SKM-1 (cell line): ENCODE results near the gene GRK6.

Experiments
- DNase-seq: peaks from one replicate; lab custom pipeline; 2025; ENCODE audit not compliant: unreplicated experiment; lab: John Stamatoyannopoulos, UW

GRK6 gene

DNA sequence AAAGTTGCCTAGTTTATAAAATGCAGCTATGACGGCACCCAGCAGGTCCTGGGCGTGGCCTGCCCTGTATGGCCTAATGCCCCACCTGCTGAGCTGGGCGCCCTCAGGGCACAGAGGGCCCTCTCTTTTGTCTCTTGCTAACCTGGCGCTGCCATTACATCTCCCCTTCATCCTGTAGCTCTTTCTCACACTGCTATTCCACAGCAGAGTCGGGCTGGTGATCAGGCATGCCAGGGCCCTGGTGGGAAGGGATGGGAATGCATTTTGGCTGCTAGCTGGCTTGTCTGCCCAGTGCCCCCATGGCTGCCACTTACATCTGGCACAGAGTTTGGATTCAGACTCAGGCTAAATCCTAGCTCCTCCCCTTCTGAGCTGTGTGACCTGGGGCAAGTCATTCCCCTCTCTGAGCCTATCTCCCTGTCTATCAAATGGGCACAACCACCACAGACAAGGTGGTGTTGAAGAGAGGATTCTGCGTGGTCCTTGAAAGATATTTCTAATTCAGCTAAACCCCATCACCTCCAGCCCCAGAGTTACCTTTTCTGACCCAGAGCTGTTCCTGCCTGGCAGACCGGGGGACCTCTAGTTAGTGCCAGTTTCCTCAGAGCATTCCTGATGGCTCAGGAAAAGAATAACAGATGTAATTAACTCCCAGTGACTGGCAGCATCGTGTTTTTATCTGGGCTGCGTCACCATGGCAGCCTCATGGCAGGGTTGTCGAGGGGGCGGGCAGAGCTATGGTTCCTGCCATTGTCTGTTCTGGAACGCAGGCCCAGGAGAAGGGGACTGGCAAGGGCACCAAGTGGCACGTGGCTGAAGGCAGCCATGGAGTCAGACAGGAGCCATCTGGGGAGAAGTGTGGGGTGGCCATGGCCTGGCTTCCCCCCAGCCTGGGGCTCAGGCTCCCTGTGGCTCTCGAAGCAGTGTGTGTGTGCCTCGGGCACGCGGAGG is 26.5 kb downstream of the GRK6 start:
- DNase-seq: no peak

- DNase-seq: no peak
These were observed 27.4 kb downstream of the GRK6 start for GRCh38 chr5:177453852-177454396.

DNA sequence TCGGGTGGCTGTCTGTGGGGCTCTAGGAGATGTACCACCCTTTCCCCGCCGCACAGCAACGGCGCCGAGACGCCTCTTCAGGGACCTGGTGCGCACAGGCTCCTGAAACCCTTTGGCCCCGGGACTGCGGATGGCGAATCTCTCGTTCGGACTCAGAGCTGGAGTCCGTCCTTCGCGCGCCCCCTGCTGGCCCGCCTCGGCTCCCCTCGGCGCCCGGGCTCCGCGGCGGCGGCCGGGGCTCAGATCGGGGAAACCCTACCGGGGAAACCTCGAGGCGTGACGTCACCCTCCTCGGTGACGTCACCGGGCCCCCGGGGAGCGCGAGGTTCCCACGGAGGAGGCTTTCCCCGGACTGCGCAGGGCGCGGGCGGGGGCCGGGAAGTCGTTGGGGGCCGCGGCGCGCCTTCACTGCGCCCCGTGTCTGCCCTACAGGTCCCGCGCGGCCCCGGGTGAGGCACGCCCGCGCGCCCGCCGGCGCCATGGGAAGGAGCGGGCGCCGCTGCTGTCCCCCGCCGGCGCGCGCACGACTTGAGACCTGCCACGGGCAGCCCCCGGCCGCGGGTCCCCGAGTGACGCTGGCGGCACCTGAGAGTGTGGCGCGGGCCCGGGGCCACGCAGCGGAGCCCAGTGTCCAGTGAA is 28.0 kb downstream of the GRK6 start:
- DNase-seq: peak; percentile 84

- DNase-seq: peak; percentile 39
These were observed 28.7 kb downstream of the GRK6 start for GRCh38 chr5:177455036-177455660.

DNA sequence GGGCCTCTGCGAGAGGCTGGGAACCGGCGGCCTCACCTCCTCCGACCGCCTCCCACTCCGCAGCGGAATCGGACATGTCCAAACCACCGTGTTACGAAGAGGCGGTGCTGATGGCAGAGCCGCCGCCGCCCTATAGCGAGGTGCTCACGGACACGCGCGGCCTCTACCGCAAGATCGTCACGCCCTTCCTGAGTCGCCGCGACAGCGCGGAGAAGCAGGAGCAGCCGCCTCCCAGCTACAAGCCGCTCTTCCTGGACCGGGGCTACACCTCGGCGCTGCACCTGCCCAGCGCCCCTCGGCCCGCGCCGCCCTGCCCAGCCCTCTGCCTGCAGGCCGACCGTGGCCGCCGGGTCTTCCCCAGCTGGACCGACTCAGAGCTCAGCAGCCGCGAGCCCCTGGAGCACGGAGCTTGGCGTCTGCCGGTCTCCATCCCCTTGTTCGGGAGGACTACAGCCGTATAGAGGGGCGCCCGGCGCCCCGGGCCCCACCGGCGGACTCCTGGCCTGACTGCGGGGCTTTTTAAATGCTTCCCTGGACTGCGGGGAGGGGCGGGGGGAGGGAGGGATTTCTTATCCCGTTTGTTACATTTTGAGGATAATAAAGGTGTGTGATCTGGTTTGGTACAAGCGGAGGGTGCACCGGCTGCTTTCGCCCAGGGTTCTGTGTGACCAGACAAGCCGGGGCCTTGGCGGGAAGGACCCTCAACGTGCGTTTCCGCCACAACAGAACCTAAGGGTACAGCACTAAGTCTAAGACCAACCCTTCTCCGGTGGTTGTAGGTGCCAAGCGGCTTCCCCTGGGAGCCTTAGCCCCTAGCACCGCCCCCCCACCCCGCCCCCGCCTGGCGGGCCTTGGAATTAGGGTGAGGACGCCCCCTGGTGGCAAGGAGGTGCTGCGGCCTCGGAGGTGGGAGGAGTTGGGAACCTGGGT is 29.4 kb downstream of the GRK6 start:
- DNase-seq: peak; percentile 56

GRCh38 chr5:177456591-177456964 is 30.1 kb downstream of the GRK6 start:
- no peak for DNase-seq

DNA sequence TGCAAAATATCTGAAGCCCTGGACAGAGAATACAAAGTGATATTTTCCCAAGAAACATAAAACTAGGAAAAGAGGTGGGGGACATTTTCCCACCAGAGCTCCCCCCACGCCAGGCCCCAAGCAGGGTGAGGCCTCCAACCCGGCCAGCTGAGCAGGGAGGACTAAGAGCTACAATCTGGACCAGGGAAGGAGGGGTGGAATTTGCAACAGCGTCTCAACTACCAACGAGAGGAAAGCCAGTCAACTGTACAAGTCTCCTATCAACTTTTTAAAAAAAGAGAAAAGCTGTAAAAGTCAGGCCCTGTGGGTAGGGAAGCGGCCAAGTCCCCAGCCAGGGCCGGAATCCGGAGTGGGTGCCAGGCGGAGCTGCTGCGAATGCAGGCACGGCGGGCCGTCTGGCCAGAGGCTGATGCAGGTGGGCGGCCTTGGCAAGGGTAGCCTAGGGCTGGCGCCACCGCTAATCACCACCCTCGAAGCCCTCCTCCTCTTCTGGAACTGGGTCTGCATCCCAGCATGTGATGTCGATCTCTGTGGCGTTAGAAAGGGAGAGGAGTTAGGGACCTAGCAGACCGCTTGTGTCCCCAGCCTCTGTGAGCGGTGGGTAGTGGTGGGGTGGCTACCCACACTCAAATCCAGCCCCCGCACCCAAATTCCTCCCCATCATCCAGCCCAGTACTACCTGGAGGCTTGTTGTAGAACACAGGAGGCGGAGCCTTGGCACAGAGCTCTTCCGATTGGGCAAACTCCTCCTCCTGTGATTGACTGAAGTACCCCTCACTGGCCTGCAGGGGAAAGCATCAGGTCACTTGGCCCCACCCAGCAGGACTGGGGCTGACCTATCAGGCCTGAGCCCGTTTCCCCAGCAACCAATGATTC is 30.7 kb downstream of the GRK6 start:
- DNase-seq: peak; percentile 93

GRCh38 chr5:177457852-177458681 is 31.6 kb downstream of the GRK6 start:
- no peak for DNase-seq

DNA sequence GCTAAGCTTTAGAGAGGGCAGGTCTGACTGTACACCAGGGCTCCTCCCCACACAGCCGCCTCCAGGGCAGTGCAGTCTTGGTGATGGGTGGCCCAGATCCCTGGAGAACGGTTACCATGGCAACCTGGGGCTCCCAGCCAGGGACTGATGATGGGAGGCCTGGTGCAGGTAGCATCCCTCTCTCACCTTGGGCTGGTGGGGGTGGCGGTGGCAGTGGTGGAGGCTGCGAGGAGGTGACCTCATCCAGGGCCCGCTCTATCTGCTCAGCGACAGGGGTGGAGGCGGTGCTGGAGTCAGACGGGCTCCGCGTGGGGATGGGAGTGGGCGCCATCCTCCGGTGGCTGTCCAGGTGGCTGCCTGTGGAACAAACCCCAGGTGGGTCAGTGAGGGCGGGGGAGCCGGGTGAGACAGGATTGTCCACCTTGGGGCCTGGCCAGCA is 32.5 kb downstream of the GRK6 start:
- no peak for DNase-seq

DNA sequence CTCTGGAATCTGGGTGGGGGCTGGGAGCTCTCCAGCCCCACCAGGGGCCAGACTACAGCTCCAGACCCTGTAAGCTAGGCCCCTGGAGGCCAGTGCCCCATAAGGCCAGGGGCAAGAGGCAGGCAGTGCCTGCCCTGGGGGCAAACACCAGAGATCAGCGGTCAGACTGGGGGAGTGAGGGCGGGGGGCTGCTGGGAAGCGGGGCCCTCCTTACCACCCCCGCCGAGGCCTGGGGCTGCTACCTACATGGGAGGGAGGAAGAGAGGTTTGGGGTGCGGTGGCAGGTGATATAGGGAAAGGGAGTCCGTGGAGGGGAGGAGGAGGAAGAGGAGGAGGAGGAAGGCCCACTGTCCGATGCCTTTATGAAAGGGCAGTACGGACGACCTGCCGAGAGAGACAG is 32.9 kb downstream of the GRK6 start:
- no peak for DNase-seq

DNA sequence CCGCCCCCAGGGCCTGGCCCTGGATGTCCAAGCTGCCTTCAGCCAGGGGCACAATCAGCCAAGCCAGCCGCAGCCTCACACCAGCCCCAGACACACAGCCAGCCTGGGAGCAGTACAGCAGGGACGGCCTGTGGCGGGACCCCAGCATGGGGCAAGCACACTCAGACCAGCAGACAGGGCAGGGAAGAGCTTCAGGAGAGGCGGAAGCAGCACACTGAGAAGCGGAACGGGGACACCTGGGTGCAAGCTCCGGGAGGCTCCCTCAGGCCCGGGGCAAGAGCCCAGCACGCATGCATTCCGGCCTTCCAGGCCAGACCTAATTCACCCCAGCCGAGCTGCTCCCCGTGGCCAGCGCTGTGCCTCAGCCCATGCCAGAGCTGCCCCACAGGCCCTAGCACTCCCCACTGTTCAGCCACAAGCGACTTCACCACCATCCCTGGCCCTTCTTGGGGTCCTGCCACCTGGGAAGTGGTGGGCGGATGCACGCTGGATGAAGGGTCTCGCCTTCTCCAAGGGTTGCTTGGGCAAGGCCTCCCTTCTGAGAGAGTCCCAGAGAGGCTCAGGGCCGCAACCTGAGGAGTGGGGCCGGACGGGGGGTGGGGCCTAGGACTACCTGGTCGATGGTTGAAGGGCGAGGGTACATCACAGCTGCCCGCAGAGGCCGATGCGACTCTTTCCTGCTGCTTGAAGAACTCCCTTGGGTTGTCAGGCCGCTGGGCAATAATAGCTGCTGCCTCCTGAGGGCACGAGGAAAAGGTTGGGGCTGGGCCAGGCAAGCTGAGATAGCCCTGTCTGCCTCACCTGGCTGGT is 33.5 kb downstream of the GRK6 start:
- DNase-seq: no peak

GRCh38 chr5:177462021-177462670 is 35.7 kb downstream of the GRK6 start:
- DNase-seq: peak; percentile 61

DNA sequence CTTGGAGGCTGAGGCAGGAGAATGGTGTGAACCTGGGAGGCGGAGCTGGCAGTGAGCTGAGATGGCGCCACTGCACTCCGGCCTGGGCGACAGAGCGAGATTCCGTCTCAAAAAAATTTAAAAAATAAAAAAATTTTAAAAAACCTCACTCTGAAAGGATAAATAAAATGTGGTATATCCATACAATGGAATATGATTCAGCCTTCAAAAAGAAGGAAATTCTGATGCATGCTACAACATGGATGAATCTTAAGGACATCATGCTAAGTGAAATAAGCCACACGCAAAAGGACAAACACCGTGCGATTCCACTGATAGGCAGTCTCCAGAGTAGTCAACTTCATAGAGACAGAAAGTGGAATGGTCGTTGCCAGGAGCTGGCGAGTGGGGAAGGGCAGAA is 38.6 kb downstream of the GRK6 start:
- no peak for DNase-seq

- no peak for DNase-seq
These were observed 40.4 kb downstream of the GRK6 start for GRCh38 chr5:177466861-177467260.

DNA sequence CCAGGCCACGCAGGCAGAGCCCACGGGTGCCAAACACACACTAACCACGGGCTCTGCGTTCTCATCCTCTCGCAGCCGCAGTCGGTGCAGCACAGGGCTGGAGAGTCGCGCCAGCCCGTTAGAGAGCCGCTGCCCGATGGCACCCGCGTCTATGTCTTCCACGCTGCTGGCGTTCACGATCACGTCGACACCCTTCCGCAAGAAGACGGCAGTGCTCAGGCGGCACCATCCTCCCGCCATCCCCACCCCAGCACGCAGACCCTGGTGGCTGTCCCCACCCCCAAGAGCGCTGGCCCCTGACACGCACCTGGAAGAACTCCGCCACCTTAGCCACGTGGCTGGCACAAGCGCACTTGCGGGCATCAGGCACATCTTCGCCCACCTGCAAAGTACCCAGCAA is 41.0 kb downstream of the GRK6 start:
- no peak for DNase-seq

- no peak for DNase-seq
These were observed 41.8 kb downstream of the GRK6 start for GRCh38 chr5:177468329-177468684.
